ENCODE results near the gene MRPS5. TPM values are rescaled to one million over a fixed set of nuclear protein-coding genes. Genes with fewer than 3 reads are reported as not detected.
A peak's percentile ranks its signal among the peaks of the same experiment; 100 is the strongest.

Gene MRPS5
- total RNA-seq, 1 donor from 2014 or later = 39.5 TPM

DNA sequence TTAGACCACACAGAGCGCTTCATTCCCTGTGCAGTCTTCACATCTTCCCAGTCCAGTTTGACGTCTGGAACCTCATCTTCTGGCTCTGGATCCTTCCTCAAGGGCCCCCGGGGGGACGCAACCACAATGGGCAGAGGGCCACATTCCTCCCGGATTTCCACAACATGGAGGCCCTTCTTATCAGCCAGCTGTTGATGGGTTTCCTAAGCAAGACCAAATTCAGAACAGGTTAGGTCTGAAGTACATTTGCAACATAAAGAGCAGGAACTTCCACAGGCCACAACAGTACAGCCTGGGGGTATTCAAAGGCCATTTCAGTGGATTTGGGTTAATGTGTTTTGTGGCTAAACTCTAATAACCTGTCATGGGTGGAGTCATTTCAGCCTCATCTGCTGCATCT is 34.2 kb downstream of the MRPS5 start:
- ATAC-seq = no peak

DNA sequence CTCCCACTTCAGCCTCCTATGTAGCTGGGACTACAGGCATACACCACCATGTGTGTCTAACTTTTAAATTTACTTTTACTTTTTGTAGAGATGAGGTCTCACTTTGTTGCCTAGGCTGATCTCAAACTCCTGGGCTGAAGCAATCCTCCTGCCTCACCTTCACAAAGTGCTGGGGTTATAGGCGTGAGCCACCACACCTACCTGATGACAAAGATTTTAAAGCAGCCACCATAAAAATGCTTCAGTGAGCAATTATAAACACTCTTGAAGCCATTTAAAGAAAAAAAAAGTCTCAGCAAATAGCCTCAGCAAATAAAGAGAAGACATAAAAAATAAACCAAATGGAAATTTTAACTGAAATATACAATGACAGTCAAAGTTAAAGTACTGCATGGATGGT is 35.6 kb downstream of the MRPS5 start:
- ATAC-seq = no peak

DNA sequence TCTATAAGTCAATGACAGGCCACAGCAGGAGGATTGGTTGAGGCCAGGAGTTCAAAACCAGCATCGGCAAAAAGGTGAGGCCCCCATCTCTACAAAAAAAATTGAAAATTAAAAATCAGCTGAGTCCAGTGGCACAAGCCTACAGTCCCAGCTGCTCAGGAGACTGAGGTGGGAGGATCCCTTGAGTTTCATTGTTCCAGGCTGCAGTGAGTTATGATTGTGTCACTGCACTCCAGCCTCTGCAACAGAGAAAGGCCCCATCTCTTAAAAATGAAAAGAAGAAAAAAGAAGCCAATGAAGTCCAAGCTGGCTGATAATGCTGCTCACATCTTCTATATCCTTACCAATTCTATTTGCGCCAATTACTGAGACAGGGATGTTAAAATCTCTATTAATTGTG is 39.1 kb downstream of the MRPS5 start:
- no peak for ATAC-seq

DNA sequence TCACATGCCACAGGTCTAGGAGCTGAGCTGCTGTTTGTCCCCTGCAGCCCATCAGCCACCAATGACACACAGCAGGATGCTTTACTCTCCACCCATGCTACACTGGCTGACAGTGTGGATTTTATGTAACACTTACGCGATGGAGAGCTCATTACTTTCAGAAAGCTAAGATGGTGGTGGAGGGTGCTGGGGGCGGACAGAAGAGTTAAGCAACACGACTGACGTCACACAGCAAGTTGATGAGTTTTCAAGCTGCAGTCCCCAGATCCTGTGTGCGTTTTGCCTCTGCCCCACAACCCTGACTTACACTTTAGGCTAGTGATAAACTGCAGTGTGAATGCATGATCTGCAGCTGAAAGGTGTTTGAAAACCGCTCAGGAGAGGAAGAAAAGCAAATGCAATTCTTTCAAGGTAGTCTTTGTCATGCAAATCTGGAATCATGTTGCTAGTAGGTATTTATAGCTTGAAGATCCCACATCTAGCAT is 42.4 kb downstream of the MRPS5 start:
- no peak for ATAC-seq

DNA sequence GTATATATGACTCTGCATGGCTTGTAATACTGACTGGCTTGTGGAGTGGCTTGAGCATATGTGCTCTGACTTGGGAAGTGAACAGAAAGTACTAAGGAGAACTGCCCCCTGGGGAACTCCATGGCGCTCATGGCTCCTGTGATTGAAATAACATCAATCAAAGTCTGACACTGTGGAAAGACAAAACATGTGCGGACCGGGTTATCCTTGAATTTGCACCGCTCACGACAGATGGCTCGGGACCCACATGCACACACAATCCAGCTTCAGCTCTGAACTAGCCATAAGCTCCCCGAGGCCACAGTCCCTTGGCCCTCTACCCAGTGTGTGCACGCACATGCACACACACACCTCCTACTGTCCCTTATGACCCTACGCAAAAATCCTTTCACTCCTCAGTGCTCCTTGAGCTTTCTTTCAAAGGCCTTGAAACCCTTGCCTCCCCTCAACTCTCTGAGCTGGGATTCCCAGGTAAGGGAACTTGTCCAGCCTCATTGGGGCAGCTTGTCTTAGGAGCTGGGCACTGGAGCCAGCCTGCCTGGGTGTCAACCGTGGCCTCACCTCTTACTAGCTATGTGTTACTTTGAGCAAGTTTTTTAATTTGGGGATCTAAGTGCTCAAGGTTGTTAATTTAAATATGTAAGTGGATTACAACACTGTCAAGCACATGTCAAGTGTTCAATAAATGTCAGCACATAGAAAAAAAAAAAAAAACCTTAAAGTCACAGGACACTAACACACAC is 43.6 kb downstream of the MRPS5 start:
- ATAC-seq = no peak

DNA sequence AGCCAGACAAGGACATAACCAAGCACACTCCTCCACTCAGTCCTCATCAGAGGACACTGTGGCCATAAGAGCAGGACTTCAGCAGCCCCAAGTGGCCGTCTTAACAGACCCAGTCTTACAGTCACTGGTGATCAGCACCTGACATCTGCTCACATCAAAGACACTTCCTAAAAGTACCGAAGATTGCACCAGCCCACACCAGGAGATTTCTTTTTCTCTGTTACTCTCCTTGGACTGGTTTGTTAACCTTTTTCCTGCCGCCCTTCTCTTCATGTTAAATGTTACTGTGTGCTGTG is 44.1 kb downstream of the MRPS5 start:
- ATAC-seq = peak; percentile 41

DNA sequence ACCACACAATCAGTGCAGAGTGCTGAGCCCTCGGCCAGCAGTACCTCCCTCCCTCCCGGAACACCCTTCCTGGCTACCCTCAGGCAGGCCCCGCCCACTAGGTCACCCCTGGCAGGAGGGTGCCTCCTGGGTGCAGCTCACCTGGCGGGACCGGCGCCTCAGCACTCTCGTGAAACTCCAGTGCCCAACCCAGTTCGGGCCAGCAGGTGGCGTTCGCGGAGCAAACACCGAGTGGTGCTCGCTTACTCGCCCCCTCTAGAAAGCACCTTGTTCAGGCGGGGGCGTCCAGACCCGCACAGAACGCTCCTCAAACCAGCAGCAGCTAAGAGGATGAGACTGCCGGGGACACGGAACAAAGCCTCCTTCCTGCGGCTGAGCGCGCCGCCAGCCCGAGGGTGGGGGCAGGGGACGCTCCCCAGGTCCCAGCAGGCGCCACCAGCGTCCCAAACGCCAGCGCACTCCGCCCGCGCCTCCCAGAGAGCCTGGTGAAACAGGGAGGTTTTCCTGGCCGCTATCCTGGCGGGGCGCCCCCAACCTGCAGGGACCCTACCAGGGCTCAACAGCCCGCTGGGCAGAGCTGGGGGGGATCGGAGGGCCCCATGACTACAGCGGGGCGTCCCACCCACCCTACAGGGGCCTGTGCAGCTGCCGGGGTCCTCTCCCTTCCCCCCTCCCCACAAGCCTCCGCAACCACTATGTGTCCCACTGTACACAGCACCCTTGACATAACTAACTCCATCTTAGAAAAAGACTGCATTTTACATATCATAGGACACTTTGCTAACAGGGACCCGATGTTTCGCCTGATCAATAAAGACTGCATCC is 44.7 kb downstream of the MRPS5 start:
- peak; percentile 94 for ATAC-seq

DNA sequence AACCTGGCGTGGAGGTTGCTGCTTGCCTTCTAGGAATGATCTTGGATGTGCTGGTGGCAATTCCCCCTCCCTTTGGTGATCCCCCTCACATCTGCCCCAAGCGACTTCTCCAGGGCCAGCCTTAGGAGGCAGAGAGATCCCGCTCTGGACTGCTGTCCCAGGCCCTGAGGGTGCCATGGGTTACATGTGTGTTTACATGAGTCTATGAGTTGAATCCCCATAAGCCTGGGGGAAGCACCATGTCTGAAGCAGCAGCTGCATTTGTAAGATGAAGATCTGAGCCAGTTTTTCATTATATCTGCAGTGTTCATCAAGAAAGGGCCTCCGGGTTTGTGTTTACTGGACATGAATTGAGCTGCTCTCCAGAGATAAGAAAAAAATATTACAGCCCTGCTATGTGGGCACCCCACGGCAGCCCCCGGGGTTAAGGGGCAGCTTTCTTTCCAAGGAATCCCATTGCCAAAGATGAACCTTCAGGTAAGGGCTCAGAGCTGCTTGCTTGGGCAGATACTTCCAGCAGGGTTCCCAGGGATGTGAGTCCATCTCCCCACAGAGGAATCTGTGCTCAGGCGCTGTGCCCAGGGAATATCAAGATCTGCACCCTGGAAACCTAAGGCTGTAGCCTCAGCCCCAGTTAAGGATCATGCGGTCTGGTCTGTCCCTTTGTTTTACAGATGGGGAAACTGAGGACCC is 46.0 kb downstream of the MRPS5 start:
- no peak for ATAC-seq

DNA sequence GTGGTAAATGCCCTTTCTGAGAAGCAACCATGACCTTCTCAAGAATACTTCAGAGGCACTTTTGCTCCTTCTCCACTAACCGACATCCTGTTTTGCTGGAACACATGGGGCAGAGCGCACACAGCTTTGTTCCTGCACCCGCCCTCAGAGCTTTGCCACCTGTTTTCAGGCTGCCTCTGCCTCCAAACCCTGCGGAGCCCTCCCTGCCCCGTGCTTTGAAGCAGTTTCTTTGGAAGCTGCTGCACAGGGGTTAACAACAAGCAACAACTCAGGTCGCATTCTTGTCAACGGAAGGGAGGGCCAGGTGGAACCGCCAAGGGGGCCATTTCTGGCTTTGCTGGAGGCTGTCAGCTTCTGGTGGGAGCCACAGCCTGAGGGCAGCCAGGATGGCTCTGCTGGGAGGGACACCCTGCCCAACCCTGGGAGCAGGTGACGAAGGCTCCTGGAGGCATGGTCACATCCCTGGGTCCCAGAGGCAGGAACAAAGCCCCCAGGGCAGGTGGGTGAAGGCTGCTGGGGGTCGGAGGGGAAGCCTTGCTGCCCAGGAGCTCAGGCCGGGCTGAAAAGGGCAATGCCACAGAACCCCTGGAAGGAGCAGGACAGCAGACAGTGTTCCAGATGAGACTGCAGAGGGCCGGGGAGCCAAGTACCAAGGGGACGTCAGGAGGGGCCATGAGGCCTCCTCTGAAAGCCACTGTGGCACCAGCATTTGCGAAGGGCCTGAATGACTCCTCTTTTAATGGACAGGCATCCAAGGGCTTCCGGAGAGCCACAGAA is 46.8 kb downstream of the MRPS5 start:
- ATAC-seq = no peak

DNA sequence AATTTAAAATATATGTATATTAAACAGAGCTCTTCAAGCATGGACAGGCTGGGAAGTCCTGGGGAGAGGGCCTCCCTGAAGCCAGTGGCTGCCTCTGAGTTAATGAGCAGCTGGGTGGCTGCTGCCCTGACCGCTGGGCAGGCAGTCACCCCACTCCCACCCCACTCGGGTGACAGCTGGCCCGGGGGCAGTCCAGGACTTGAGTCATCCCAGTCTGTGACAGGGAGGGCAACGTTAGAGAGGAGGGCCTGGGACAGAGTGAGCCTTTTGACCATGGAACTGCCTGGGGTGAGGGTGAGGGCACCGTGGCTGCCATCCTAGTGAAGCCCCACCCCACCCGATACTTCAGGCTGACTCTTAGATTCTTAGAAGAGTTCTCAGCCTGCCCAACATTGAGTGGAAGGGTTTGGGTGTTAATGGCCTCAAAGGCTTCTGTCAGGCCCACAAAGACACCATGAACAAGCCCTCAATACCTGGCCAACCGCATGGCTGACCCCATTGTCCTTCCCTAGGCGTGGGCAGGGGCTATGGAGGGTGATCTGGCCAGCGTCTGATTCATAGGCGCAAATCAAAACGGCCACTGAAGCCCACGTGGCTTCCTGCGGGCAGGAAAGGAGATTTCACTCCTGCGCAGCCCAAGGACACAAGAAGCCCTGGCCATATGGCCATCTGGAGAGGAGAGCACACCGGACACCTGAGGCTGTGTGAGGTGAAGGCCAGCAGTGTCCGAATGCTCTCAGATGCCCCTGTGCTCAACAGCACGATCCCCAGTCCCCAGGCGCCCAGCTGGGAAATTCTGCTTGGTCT is 47.5 kb downstream of the MRPS5 start:
- ATAC-seq = no peak

DNA sequence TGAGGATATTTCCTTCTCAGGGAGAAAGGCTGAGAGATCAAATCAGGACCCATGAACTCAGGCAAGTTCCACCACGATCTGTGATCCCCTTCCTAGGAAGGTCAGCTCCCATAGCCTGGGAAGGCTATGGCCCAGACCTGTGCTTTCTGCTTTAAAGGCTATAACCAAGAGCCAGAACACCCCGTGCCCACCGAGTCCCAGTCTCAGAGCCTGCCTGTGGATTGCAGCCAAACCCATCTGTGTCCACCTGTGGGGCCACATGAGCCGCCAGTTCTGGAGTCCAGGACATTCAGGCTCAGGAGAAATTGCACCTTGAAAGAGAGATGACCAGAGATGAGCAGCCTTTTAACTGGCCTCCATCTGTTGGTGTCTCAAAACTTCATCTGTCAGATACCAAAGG is 49.2 kb downstream of the MRPS5 start:
- no peak for ATAC-seq

DNA sequence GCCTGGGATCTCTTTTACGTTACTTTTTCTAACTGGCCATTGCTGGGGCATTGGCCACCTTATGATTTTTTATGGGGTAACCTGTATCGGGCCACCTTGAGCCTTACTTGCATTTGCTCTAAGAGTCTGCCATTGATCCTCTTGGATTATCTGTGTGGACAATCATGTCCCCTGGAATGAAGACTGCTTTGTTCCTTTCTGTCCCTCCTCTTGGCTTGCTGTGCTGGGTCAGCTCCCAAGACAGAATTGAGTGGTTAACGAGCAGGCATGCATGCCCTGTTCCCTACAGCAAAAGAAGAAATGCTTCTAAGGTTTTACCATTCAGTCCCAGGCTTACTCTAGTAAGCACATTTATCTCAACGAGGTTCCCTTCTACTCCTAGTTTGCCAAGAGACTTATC is 49.8 kb downstream of the MRPS5 start:
- no peak for ATAC-seq

DNA sequence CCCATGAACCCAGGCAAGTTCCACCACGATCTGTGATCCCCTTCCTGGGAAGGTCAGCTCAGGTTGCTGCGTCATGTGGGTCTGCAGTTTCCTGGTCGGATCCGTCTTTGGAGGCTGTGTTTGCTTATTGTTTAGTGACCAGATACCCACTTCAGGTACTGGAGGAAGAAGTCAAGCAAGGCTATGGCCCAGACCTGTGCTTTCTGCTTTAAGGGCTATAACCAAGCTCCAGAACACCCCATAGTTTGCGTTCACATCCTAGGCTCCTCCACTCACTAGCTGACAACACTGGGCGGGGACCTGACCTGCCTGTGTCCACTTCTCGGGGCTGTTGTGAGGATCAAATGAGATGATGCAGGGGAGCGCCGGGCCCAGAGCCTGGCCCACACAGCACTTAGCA is 52.1 kb downstream of the MRPS5 start:
- ATAC-seq = no peak

DNA sequence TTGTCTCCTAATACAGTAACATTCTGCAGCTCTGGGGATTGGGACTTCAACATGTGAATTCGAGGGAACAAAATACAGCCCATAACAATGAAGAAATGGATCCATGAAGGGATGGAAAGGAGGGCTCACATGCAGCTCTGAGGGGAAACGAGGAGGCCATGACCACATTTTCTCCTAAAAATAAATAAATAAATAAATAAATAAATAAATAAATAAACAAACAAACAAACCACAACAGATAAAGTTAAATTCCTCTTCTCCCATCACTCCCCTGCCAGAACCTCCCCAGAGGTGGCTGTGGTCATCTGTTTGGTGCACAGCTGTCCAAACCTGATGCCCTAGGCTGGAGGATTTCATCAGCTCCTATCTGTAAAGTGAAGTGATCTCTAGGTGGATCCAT is 53.4 kb downstream of the MRPS5 start:
- ATAC-seq = no peak

DNA sequence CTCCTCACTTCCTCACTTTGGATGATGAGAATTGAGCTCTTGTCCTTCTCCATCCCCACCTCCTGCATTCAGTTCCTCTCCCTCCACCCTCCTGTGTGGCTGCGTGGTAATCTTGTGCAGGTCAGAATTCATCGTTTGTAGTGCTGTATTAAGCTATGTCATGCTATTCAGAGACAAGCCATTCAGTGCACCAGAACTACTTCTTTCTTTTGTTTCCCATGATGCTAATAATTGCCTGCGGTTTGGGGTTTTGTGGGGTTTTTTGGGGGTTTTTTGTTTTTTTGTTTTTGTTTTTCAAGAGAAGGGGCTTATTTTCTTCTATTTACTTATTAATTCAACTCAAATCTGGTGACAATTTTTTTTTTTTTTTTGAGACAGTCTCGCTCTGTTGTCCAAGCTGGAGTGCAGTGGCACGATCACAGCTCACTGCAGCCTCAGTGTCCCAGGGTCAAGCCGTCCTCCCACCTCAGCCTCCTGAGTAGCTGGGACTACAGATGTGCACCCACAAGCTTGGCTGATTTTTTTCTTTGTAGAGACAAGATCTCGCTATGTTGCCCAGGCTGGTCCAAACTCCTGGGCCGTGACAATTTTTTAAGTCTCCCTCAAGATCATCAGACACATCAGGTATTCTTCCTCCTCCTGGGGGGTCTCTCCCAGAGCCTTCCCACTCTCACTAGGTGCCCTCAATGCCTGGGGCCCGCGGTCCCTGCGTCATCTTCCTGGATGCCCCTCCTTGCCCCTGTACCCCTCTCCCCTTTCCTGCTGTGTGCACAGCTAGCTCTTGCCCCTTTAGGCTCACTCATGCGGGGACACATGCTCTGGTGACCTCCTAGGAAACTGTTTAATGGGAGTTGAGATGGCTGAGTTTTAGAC is 58.3 kb downstream of the MRPS5 start:
- no peak for ATAC-seq

DNA sequence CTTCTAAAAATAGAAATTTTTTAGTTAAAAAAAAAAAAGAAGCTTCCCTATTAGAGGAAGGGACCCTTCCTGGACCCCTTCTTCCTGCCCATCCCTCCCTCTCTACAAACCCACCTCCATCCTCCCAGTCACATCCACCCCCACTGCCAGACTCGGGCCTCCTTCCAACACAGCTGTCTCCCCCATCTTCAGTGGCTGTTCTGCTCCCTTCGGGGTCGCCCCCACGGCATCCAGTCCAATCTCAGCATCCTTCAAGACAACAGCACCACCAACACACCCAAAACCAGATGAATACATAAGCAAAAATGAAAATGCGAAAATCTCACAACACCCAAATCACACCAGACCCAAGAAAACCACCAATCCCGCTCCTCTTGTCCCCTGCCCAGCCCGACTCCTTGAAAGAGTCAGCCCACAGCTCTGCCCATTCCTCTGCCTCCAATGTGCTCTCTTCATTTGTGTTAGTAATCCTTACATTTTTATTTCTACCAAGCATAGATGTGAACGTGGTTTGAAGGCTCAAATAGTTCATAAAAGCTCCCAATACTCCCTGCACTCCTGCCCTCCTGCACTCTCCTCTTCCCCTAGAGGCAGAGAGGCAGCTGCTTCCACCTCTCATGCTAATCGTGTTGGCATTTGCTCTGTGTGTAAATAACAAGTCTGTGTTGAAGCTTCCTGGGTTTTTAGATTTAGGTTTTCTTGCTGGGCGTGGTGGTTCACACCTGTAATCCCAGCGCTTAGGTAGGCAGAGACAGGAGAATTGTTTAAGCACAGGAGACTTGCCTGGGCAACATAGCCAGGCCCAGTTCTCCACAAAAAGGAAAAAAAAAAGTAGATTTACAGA is 59.1 kb downstream of the MRPS5 start:
- ATAC-seq = peak; percentile 75

DNA sequence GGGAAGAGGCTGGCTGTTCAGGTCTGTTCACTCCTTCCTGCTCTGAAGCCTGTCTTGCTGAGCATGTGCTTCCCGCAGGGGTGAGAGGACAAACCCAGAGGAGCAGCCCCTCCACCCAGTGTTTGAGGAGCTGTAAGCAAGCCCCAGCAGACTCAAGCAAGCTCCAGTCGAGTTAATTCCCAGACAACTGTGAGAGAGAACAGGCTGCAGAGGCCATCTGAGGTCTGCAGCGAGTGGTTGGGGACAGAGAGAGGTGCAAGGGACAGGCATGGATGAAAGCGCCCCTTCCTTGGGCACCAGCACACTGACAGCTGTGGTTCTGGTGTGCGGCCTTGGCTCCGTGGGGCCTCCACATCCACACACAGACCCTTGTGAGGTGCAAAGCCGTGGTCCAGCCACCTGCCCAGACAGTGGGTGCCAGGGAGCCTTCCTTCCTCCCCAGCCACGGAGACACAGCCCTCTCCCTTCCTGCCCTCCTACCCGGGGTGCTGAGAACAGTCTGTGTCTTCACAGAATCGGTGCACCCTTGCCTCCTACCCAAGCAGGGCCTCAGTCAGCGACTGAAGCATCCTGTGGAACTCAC is 59.9 kb downstream of the MRPS5 start:
- no peak for ATAC-seq

DNA sequence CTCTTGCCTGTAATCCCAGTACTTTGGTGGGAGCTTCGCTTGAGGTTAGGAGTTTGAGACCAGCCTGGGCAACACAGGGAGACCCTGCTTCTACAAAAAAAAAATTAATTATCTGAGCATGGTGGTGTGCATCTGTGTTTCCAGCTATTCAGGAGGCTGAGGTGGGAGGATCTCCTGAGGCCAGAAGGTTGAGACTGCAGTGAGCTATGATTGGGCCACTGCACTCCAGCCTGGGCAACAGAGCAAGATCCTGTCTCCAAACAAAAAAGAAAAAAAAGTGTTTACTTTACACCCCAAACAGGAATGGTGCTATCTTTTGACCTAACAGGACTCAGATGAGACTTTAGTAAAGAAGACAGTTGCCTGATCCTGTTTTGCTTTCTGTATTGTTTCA is 60.5 kb downstream of the MRPS5 start:
- no peak for ATAC-seq

DNA sequence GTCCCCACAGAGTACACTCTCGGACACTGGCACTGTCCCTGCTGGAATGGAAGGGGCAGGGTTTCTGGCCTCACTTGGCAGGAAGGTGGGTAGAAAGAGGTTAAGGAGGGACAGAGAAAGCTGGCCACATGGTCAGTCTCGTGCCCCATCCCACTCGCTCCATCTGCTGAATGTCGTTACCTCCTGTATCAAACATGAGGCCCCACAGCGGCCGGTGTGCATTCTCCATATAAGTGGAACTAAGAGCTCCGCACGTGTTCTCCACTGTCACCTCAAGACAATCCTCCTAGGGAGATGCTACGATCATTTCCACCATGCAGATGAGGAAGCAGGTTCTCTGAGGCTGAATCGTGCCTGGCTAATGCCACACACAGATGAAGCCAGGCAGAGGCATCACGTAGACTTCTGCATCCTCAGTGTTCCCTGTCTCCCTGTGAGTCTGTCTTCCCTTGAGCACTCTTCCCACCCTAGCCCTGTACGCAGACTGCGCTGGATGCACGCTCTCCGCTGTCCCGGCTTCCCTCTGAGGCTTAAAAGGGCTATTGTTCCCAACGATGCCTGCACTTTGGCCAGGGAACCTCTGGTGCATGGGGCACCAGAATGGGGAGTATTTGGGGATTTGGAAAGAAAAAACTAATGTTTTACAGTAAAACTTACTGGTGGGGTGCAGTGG is 61.0 kb downstream of the MRPS5 start:
- no peak for ATAC-seq
